ENCODE data around the gene SLC39A7.

GRCh38 chr6:33167374-33168283 is 33.0 kb upstream of the SLC39A7 start:
- TF ChIP-seq CTCF (conservative IDR thresholded peaks at IDR 0.05; ENCODE audit: low read length) (no peak), EZH2phosphoT487 (IDR thresholded peaks at IDR 0.05; ENCODE audit: borderline replicate concordance) (no peak)

All from Loucy (cell line).